Ascending aorta (tissue), 2 donors: Measurements from ENCODE around the gene SLC2A3. TPM values are rescaled to one million over a fixed set of nuclear protein-coding genes. Genes with fewer than 3 reads are reported as not detected.
"Not testable (repeated sequence)": the region's sequence is repeated elsewhere in the genome, so short reads cannot be mapped to it uniquely, and the experiment has no call there.

Experiments
- DNase-seq, 2 donors: peaks; one replicate each; pipeline ENCODE4 v3.0.0-alpha.2; 2019; ENCODE audit warnings: low spot score in 2 of 2
- H3K27ac ChIP-seq, 2 donors: fragments of 200-600 bp; sonication (generic); one replicate each; pipeline ENCODE4 v1.5.1; 2016 to 2017; ENCODE audit warnings: mild to moderate bottlenecking in 1 of 2
- H3K27me3 ChIP-seq: fragments of 200-600 bp; sonication (generic); one replicate; pipeline ENCODE4 v1.5.1; 2017
- H3K36me3 ChIP-seq, 2 donors: fragments of 200-600 bp; sonication (generic); one replicate each; pipeline ENCODE4 v1.5.1; 2016
- H3K4me1 ChIP-seq, 2 donors: fragments of 200-600 bp; sonication (generic); one replicate each; pipeline ENCODE4 v1.5.1; 2016 to 2017; ENCODE audit warnings: mild to moderate bottlenecking in 1 of 2
- H3K4me3 ChIP-seq, 2 donors: fragments of 200-600 bp; sonication (generic); one replicate each; pipeline ENCODE4 v1.5.1; 2016 to 2017; ENCODE audit warnings: mild to moderate bottlenecking in 1 of 2
- H3K9me3 ChIP-seq, 2 donors: fragments of 200-600 bp; sonication (generic); one replicate each; pipeline ENCODE4 v1.5.1; 2016
- intact Hi-C: fragments of 100-400 bp; cut with DNase I; formaldehyde crosslinking; loops from one replicate; pipeline ENCODE4 v1.15.1; 2023
- total RNA-seq: library from RNA; depleted of rRNA; stranded (reverse); fragments of >200 nt; gene quantifications from one replicate; pipeline ENCODE4 v1.1.0, GENCODE V29; 2016
- TF ChIP-seq, protein P1 (sequence below), 3 experiments: fragments of 200-600 bp in 2 of 3; fragments of 450-650 bp in 1 of 3; sonication (generic) in 2 of 3; IDR thresholded peaks; one replicate each; pipeline ENCODE4 v1.5.1; 2016 to 2019; ENCODE audit warnings: antibody characterized with exemption in 3 of 3, mild to moderate bottlenecking in 1 of 3, moderate library complexity in 1 of 3

SLC2A3 gene
- total RNA-seq, 1 donor from 2014 or later = 58.0 TPM

GRCh38 chr12:7892186-7892980 is 43.6 kb downstream of the SLC2A3 start:
- no peaks in the 10 kb centered on the region for H3K27me3 ChIP-seq
- intact Hi-C loops = no loop called here
- TF ChIP-seq, protein P1, sequence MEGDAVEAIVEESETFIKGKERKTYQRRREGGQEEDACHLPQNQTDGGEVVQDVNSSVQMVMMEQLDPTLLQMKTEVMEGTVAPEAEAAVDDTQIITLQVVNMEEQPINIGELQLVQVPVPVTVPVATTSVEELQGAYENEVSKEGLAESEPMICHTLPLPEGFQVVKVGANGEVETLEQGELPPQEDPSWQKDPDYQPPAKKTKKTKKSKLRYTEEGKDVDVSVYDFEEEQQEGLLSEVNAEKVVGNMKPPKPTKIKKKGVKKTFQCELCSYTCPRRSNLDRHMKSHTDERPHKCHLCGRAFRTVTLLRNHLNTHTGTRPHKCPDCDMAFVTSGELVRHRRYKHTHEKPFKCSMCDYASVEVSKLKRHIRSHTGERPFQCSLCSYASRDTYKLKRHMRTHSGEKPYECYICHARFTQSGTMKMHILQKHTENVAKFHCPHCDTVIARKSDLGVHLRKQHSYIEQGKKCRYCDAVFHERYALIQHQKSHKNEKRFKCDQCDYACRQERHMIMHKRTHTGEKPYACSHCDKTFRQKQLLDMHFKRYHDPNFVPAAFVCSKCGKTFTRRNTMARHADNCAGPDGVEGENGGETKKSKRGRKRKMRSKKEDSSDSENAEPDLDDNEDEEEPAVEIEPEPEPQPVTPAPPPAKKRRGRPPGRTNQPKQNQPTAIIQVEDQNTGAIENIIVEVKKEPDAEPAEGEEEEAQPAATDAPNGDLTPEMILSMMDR (IDR thresholded peaks at IDR 0.05) = no peak

DNA sequence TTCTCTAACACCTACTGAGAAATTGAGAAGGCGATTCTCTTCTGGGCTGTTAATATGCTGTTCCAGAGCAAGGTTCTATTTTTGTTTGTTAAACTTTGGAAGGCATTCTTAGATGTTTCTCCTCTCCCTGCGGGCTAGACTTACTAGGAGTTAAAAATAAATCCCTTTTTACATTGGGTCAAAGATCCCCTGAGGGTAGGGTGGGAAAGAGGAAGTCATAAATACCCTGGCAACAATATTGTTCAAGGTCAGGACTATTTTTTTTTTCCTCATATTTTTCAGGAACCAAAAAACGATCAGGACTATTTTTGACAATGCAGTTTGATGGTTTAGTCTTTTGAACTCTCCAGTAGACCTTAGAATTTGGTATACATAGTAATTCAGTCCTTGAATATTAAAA is 51.3 kb downstream of the SLC2A3 start:
- H3K27ac ChIP-seq = no peak overlapping the region
- no peak overlapping the region for H3K4me3 ChIP-seq
- no peak for DNase-seq
- H3K4me1 ChIP-seq = no peaks in the 10 kb centered on the region
- no peaks in the 10 kb centered on the region for H3K9me3 ChIP-seq
- H3K36me3 ChIP-seq = no peaks in the 10 kb centered on the region
- TF ChIP-seq, protein P1 (IDR thresholded peaks at IDR 0.05) = no peak
- intact Hi-C loops = no loop called here
- H3K27me3 ChIP-seq = no peaks in the 10 kb centered on the region

More at GRCh38 chr12:7892186-7892980, 43.6 kb downstream of the SLC2A3 start:
- Histone ChIP-seq H3K36me3 (no peaks in the 10 kb centered on the region), H3K4me1 (no peaks in the 10 kb centered on the region), H3K27ac (no peak overlapping the region), H3K9me3 (no peaks in the 10 kb centered on the region), H3K4me3 (no peak overlapping the region)
- no peak for DNase-seq

DNA sequence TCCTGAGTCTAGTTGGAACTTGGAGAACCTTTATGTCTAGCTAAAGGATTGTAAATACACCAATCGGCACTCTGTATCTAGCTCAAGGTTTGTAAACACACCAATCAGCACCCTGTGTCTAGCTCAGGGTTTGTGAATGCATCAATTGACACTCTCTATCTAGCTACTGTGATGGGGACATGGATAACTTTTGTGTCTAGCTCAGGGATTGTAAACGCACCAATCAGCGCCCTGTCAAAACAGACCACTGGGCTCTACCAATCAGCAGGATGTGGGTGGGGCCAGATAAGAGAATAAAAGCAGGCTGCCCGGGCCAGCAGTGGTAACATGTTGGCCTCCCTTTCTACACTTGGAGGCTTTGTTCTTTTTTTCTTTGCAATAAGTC is 54.3 kb downstream of the SLC2A3 start:
- H3K27me3 ChIP-seq, H3K27ac ChIP-seq, H3K4me1 ChIP-seq, H3K4me3 ChIP-seq, DNase-seq, H3K9me3 ChIP-seq, intact Hi-C loops, H3K36me3 ChIP-seq: not testable (repeated sequence)

GRCh38 chr12:7880952-7881735 is 54.8 kb downstream of the SLC2A3 start:
- intact Hi-C loops, DNase-seq, H3K36me3 ChIP-seq, H3K4me3 ChIP-seq, H3K9me3 ChIP-seq, H3K4me1 ChIP-seq, H3K27me3 ChIP-seq, H3K27ac ChIP-seq: not testable (repeated sequence)

DNA sequence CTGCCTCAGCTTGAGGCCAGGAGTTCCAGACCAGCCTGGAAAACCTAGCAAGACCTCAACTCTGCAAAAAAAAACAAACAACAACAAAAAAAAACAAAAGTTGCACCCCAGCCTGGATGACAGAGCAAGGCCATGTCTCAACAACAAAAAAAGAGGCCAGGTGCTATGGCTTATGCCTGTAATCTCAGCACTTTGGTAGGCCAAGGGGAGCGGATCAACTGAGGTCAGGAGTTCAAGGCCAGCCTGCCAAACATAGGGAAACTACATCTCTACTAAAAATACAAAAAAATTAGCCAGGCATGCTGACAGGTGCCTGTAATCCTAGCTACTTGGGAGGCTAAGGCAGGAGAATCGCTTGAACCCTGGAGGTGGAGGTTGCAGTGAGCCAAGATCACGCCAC is 56.7 kb downstream of the SLC2A3 start:
- H3K9me3 ChIP-seq = no peaks in the 10 kb centered on the region
- TF ChIP-seq, protein P1 (IDR thresholded peaks at IDR 0.05) = no peak
- H3K4me3 ChIP-seq = no peak overlapping the region
- intact Hi-C loops = no loop called here
- H3K27ac ChIP-seq = no peak overlapping the region
- DNase-seq = no peak
- no peaks in the 10 kb centered on the region for H3K36me3 ChIP-seq
- no peaks in the 10 kb centered on the region for H3K4me1 ChIP-seq
- H3K27me3 ChIP-seq = no peaks in the 10 kb centered on the region

DNA sequence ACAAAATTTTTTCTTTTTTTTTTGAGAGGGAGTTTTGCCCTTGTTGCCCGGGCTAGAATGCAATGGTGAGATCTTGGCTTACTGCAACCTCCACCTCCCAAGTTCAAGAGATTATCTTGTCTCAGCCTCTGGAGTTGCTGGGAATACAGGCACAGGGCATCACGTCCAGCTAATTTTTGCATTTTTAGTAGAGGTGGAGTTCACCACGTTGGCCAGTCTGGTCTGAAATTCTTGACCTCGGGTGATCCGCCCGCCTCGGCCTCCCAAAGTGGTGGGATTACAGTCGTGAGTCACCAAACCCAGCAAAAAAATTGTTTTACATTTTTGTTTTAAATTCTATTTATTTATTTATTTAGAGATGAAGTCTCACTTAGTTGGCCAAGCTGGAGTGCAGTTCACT is 58.6 kb downstream of the SLC2A3 start:
- Histone ChIP-seq H3K27me3 (peaks cover 6% of the 10 kb centered on the region), H3K27ac (no peak overlapping the region), H3K36me3 (no peaks in the 10 kb centered on the region), H3K4me3 (no peak overlapping the region), H3K9me3 (no peaks in the 10 kb centered on the region), H3K4me1 (no peaks in the 10 kb centered on the region)
- TF ChIP-seq, protein P1 (IDR thresholded peaks at IDR 0.05) = no peak
- intact Hi-C loops = no loop called here
- DNase-seq = no peak
